Spleen (tissue), 11 donors: ENCODE measurements around the gene STAT3. TPM values are rescaled to one million over a fixed set of nuclear protein-coding genes. Genes with fewer than 3 reads are reported as not detected.

Experiments used
- DNase-seq: peaks from one replicate; pipeline ENCODE4 v3.0.0-alpha.2; 2020
- H3K27ac ChIP-seq, 8 donors: fragments of 200-600 bp; sonication (generic) in 7 of 8; 1 replicate in 4 of 8; 2 replicates in 4 of 8; pipeline versions ENCODE4 v1.5.0 to v1.8.0; 2016 to 2021; ENCODE audit warnings: inconsistent platforms in 4 of 8, mild to moderate bottlenecking in 4 of 8, moderate library complexity in 1 of 8
- H3K27me3 ChIP-seq, 7 donors: fragments of 200-600 bp; sonication (generic) in 6 of 7; replicated peaks in 1 of 7; 1 replicate in 4 of 7; 2 replicates in 3 of 7; pipeline versions ENCODE4 v1.5.0 to v1.8.0; 2016 to 2021; ENCODE audit warnings: inconsistent platforms in 3 of 7, mild to moderate bottlenecking in 1 of 7
- H3K36me3 ChIP-seq, 6 donors: fragments of 200-600 bp; sonication (generic) in 5 of 6; 1 replicate in 4 of 6; 2 replicates in 2 of 6; pipeline versions ENCODE4 v1.5.0 to v1.8.0; 2016 to 2021; ENCODE audit warnings: inconsistent platforms in 2 of 6
- H3K4me1 ChIP-seq, 6 donors: fragments of 200-600 bp; sonication (generic) in 5 of 6; 1 replicate in 3 of 6; 2 replicates in 3 of 6; pipeline versions ENCODE4 v1.5.0 to v1.8.0; 2016 to 2021; ENCODE audit warnings: inconsistent platforms in 3 of 6
- H3K4me3 ChIP-seq, 8 donors: fragments of 200-600 bp; sonication (generic) in 7 of 8; 1 replicate in 4 of 8; 2 replicates in 4 of 8; pipeline versions ENCODE4 v1.5.0 to v1.8.0; 2016 to 2021; ENCODE audit warnings: inconsistent platforms in 4 of 8, mild to moderate bottlenecking in 4 of 8, moderate library complexity in 2 of 8
- H3K9me3 ChIP-seq, 8 donors: fragments of 200-600 bp; sonication (generic) in 7 of 8; 1 replicate in 4 of 8; 2 replicates in 4 of 8; pipeline versions ENCODE4 v1.5.0 to v1.8.0; 2016 to 2021; ENCODE audit warnings: inconsistent platforms in 4 of 8
- CTCF ChIP-seq, 11 experiments: fragments of 200-600 bp in 7 of 11; fragments of 450-650 bp in 4 of 11; sonication (generic) in 4 of 11; IDR thresholded peaks in 8 of 11; conservative IDR thresholded peaks in 3 of 11; 1 replicate in 7 of 11; 2 replicates in 4 of 11; pipeline versions ENCODE4 v1.4.0 to v1.8.0; 2016 to 2021; ENCODE audit warnings: antibody characterized with exemption in 11 of 11, inconsistent platforms in 4 of 11, mild to moderate bottlenecking in 1 of 11
- POLR2A ChIP-seq, 3 donors: fragments of 450-650 bp; IDR thresholded peaks; one replicate each; pipeline ENCODE4 v1.5.1; 2017; ENCODE audit warnings: antibody characterized with exemption in 3 of 3, mild to moderate bottlenecking in 1 of 3
- POLR2AphosphoS5 ChIP-seq, 3 donors: sonication (generic); formaldehyde crosslinking; IDR thresholded peaks; one replicate each; pipeline ENCODE4 v1.5.1; 2017; ENCODE audit warnings: antibody characterized with exemption in 3 of 3
- WGBS, 5 donors: extraction: QIAGEN DNeasy Blood & Tissue Kit in 3 of 5; methylation state at CpG; one replicate each; pipeline versions ENCODE4 v1.1.5 to v1.1.7; 2013 to 2018; 5-methylcytosine and 5-hydroxymethylcytosine counted together
- intact Hi-C: fragments of 100-400 bp; cut with DNase I; formaldehyde crosslinking; loops from one replicate; pipeline ENCODE4 v1.15.0; 2023; ENCODE audit warnings: low total_unique reads
- polyA plus RNA-seq, 3 donors: library from polyadenylated mRNA; stranded (reverse); fragments of 200-250 nt; gene quantifications; one replicate each; pipeline ENCODE4 v1.2.1, GENCODE V29; 2013
- total RNA-seq, 7 donors: library from RNA; depleted of rRNA in 3 of 7; stranded (reverse); fragments of >200 nt in 3 of 7; fragmentation: NEBNext Ultra II Directional in 4 of 7; extraction: Animal tissue kit (Norgen Biotek cat#: 25700) in 4 of 7; gene quantifications; one replicate each; pipeline versions ENCODE4 v1.1.0 to v1.2.1, GENCODE V29; 2016 to 2021
- donor health status: healthy with polysubstance abuse.
- donor health status: DM: no; HTN: no; CAD: no; lungs with moderate emphysema.
- donor health status: DM: no; HTN: no; CAD: no.
- donor health status: Bipolar disorder and iron deficiency.
- donor health status: healthy.
- donor health status: DM: no; HTN: no; CAD: no.
- donor health status: DM: yes; HTN: yes; CAD: no.

Gene STAT3
- total and polyA plus RNA-seq, 10 donors = 18.3 to 326 (median 241) TPM

GRCh38 chr17:42279776-42280630 lies 108.2 kb downstream of the STAT3 start:
- no peaks in the 10 kb centered on the region for H3K36me3 ChIP-seq
- H3K27me3 ChIP-seq = no peaks in the 10 kb centered on the region
- no peak overlapping the region for H3K27ac ChIP-seq
- H3K4me1 ChIP-seq = peaks cover 4 to 34% (median 13%) of the 10 kb centered on the region in 6 donors
- TF ChIP-seq CTCF (IDR thresholded peaks at IDR 0.05 in 8 of 11, conservative IDR thresholded peaks at IDR 0.05 in 3 of 11) = no peak
- no peak for TF ChIP-seq POLR2AphosphoS5 (IDR thresholded peaks at IDR 0.05)
- no peak for TF ChIP-seq POLR2A (IDR thresholded peaks at IDR 0.05)
- WGBS, 5 donors = 79 to 95% (median 88%) methylated on average over 3 to 4 of the region's 4 CpGs
- intact Hi-C loops = no loop called here
- DNase-seq = no peak
- no peak overlapping the region for H3K4me3 ChIP-seq
- no peaks in the 10 kb centered on the region for H3K9me3 ChIP-seq

- H3K4me3 ChIP-seq = peak overlapping the region in 4 of 8 donors; percentile 78 to 94 (median 85)
- no peaks in the 10 kb centered on the region for H3K36me3 ChIP-seq
- H3K9me3 ChIP-seq = no peaks in the 10 kb centered on the region
- no peaks in the 10 kb centered on the region for H3K27me3 ChIP-seq
- DNase-seq = no peak
- 49 to 59% (median 55%) methylated on average over 6 of the region's 6 CpGs for WGBS, 5 donors
- intact Hi-C loops = no loop called here
- H3K27ac ChIP-seq = peak overlapping the region in 4 of 8 donors; percentile 91 to 95 (median 93)
- H3K4me1 ChIP-seq = peaks cover 25 to 46% (median 38%) of the 10 kb centered on the region in 6 donors
- TF ChIP-seq POLR2A (IDR thresholded peaks at IDR 0.05) (no peak), POLR2AphosphoS5 (IDR thresholded peaks at IDR 0.05) (no peak), CTCF (IDR thresholded peaks at IDR 0.05 in 8 of 11, conservative IDR thresholded peaks at IDR 0.05 in 3 of 11) (no peak)
These were observed 110.9 kb downstream of the STAT3 start for GRCh38 chr17:42277342-42277712.

- Histone ChIP-seq H3K4me3 (peak overlapping the region; percentile 64 to 94 (median 76)), H3K36me3 (no peaks in the 10 kb centered on the region), H3K9me3 (no peaks in the 10 kb centered on the region), H3K27me3 (no peaks in the 10 kb centered on the region), H3K27ac (peak overlapping the region; percentile 74 to 95 (median 91)), H3K4me1 (peaks cover 29 to 51% (median 44%) of the 10 kb centered on the region in 6 donors)
- 2 to 3% (median 2%) methylated on average over 6 to 44 of the region's 44 CpGs for WGBS, 5 donors
- peak; percentile 82 for DNase-seq
- TF ChIP-seq POLR2AphosphoS5 (IDR thresholded peaks at IDR 0.05) (peak in 1 of 3 donors; percentile 6), POLR2A (IDR thresholded peaks at IDR 0.05) (peak in 1 of 3 donors; percentile 2), CTCF (IDR thresholded peaks at IDR 0.05 in 8 of 11, conservative IDR thresholded peaks at IDR 0.05 in 3 of 11) (no peak)
- intact Hi-C loops = no loop called here
These were observed 111.5 kb downstream of the STAT3 start for GRCh38 chr17:42276609-42277341.

- Histone ChIP-seq H3K27ac (peak within 1 kb of the TSS; percentile 74 to 95 (median 91)), H3K4me3 (peak within 1 kb of the TSS; percentile 66 to 94 (median 76))
These were observed 112.0 kb downstream of the STAT3 start, which contains the start of gene STAT5B for GRCh38 chr17:42276359-42276608. TSS of gene STAT5B (minus strand) at chr17:42276391. CDS start at chr17:42232127, 44,264 bp downstream.

More at GRCh38 chr17:42276359-42276608, 112.0 kb downstream of the STAT3 start, which contains the start of gene STAT5B:
- no peaks in the 10 kb centered on the region for H3K27me3 ChIP-seq
- 0 to 1% (median 0%) methylated on average over 3 to 47 of the region's 47 CpGs for WGBS, 5 donors
- peaks cover 29 to 56% (median 49%) of the 10 kb centered on the region in 6 donors for H3K4me1 ChIP-seq
- no peak for TF ChIP-seq POLR2A (IDR thresholded peaks at IDR 0.05)
- peak; percentile 72 to 82 (median 78) for TF ChIP-seq POLR2AphosphoS5 (IDR thresholded peaks at IDR 0.05)
- no peak for TF ChIP-seq CTCF (IDR thresholded peaks at IDR 0.05 in 8 of 11, conservative IDR thresholded peaks at IDR 0.05 in 3 of 11)
- H3K9me3 ChIP-seq = no peaks in the 10 kb centered on the region
- DNase-seq = peak; percentile 95
- no peaks in the 10 kb centered on the region for H3K36me3 ChIP-seq
- intact Hi-C loops = no loop called here
